Spleen (tissue), 11 donors: ENCODE results near the gene FOXP1. TPM values are rescaled to one million over a fixed set of nuclear protein-coding genes. Genes with fewer than 3 reads are reported as not detected.

ENCODE experiments used
- DNase-seq: peaks from one replicate; pipeline ENCODE4 v3.0.0-alpha.2; 2020
- H3K27ac ChIP-seq, 8 donors: fragments of 200-600 bp; sonication (generic) in 7 of 8; 1 replicate in 4 of 8; 2 replicates in 4 of 8; pipeline versions ENCODE4 v1.5.0 to v1.8.0; 2016 to 2021; ENCODE audit warnings: inconsistent platforms in 4 of 8, mild to moderate bottlenecking in 4 of 8, moderate library complexity in 1 of 8
- H3K27me3 ChIP-seq, 7 donors: fragments of 200-600 bp; sonication (generic) in 6 of 7; replicated peaks in 1 of 7; 1 replicate in 4 of 7; 2 replicates in 3 of 7; pipeline versions ENCODE4 v1.5.0 to v1.8.0; 2016 to 2021; ENCODE audit warnings: inconsistent platforms in 3 of 7, mild to moderate bottlenecking in 1 of 7
- H3K36me3 ChIP-seq, 6 donors: fragments of 200-600 bp; sonication (generic) in 5 of 6; 1 replicate in 4 of 6; 2 replicates in 2 of 6; pipeline versions ENCODE4 v1.5.0 to v1.8.0; 2016 to 2021; ENCODE audit warnings: inconsistent platforms in 2 of 6
- H3K4me1 ChIP-seq, 6 donors: fragments of 200-600 bp; sonication (generic) in 5 of 6; 1 replicate in 3 of 6; 2 replicates in 3 of 6; pipeline versions ENCODE4 v1.5.0 to v1.8.0; 2016 to 2021; ENCODE audit warnings: inconsistent platforms in 3 of 6
- H3K4me3 ChIP-seq, 8 donors: fragments of 200-600 bp; sonication (generic) in 7 of 8; 1 replicate in 4 of 8; 2 replicates in 4 of 8; pipeline versions ENCODE4 v1.5.0 to v1.8.0; 2016 to 2021; ENCODE audit warnings: inconsistent platforms in 4 of 8, mild to moderate bottlenecking in 4 of 8, moderate library complexity in 2 of 8
- H3K9me3 ChIP-seq, 8 donors: fragments of 200-600 bp; sonication (generic) in 7 of 8; 1 replicate in 4 of 8; 2 replicates in 4 of 8; pipeline versions ENCODE4 v1.5.0 to v1.8.0; 2016 to 2021; ENCODE audit warnings: inconsistent platforms in 4 of 8
- CTCF ChIP-seq, 11 experiments: fragments of 200-600 bp in 7 of 11; fragments of 450-650 bp in 4 of 11; sonication (generic) in 4 of 11; IDR thresholded peaks in 8 of 11; conservative IDR thresholded peaks in 3 of 11; 1 replicate in 7 of 11; 2 replicates in 4 of 11; pipeline versions ENCODE4 v1.4.0 to v1.8.0; 2016 to 2021; ENCODE audit warnings: antibody characterized with exemption in 11 of 11, inconsistent platforms in 4 of 11, mild to moderate bottlenecking in 1 of 11
- POLR2A ChIP-seq, 3 donors: fragments of 450-650 bp; IDR thresholded peaks; one replicate each; pipeline ENCODE4 v1.5.1; 2017; ENCODE audit warnings: antibody characterized with exemption in 3 of 3, mild to moderate bottlenecking in 1 of 3
- POLR2AphosphoS5 ChIP-seq, 3 donors: sonication (generic); formaldehyde crosslinking; IDR thresholded peaks; one replicate each; pipeline ENCODE4 v1.5.1; 2017; ENCODE audit warnings: antibody characterized with exemption in 3 of 3
- WGBS, 5 donors: extraction: QIAGEN DNeasy Blood & Tissue Kit in 3 of 5; methylation state at CpG; one replicate each; pipeline versions ENCODE4 v1.1.5 to v1.1.7; 2013 to 2018; 5-methylcytosine and 5-hydroxymethylcytosine counted together
- intact Hi-C: fragments of 100-400 bp; cut with DNase I; formaldehyde crosslinking; loops from one replicate; pipeline ENCODE4 v1.15.0; 2023; ENCODE audit warnings: low total_unique reads
- polyA plus RNA-seq, 3 donors: library from polyadenylated mRNA; stranded (reverse); fragments of 200-250 nt; gene quantifications; one replicate each; pipeline ENCODE4 v1.2.1, GENCODE V29; 2013
- total RNA-seq, 7 donors: library from RNA; depleted of rRNA in 3 of 7; stranded (reverse); fragments of >200 nt in 3 of 7; fragmentation: NEBNext Ultra II Directional in 4 of 7; extraction: Animal tissue kit (Norgen Biotek cat#: 25700) in 4 of 7; gene quantifications; one replicate each; pipeline versions ENCODE4 v1.1.0 to v1.2.1, GENCODE V29; 2016 to 2021
- donor health status: healthy with polysubstance abuse.
- donor health status: DM: no; HTN: no; CAD: no; lungs with moderate emphysema.
- donor health status: DM: no; HTN: no; CAD: no.
- donor health status: Bipolar disorder and iron deficiency.
- donor health status: healthy.
- donor health status: DM: no; HTN: no; CAD: no.
- donor health status: DM: yes; HTN: yes; CAD: no.

Gene FOXP1
- total and polyA plus RNA-seq, 10 donors: 11.1 to 202 (median 153) TPM

DNA sequence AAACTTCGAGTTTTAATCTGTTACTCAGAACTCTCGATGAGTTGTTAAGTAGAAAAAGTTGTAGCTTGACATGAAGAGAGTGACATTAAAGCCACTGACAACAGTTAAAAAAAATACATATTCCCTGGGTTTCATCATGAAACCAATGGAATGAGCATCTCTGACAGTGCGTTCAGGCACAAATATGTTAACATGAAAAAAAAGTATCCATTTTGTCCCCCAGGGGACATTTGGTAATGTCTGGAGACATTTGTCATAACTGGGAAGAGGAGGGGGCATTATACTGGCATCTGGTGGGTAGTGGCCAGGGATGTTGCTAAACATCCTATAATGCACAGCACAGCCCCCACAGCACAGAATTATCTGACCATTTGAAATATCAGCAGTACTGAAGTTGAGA, 14.8 kb upstream of the FOXP1 start:
- 89 to 94% (median 91%) methylated on average over 3 of the region's 3 CpGs for WGBS, 5 donors
- peaks cover 0 to 3% (median 0%) of the 10 kb centered on the region in 6 donors for H3K36me3 ChIP-seq
- intact Hi-C loops: no loop called here
- TF ChIP-seq POLR2AphosphoS5 (IDR thresholded peaks at IDR 0.05): no peak
- TF ChIP-seq CTCF (IDR thresholded peaks at IDR 0.05 in 8 of 11, conservative IDR thresholded peaks at IDR 0.05 in 3 of 11): no peak
- TF ChIP-seq POLR2A (IDR thresholded peaks at IDR 0.05): no peak
- H3K4me1 ChIP-seq: no peaks in the 10 kb centered on the region
- H3K27me3 ChIP-seq: no peaks in the 10 kb centered on the region
- H3K27ac ChIP-seq: no peak overlapping the region
- no peak overlapping the region for H3K4me3 ChIP-seq
- no peaks in the 10 kb centered on the region for H3K9me3 ChIP-seq
- no peak for DNase-seq

DNA sequence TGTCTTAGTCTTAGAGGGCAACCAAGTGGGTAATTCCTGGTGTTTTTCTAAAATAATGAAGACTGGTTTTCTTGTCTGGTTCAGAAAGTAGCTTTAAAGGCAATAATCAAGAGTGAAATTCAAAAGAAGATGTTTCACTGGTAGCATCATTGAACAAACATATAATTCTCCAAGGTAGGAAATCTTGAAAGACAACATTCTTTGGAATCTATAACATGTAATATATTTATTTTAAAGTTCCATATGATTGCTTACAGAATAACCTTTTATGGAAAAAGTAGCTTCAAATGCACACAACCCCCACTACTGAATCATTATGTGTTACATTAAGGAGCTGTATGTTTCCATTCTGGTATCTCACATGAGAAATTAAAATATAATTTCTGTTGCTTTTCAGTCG, 13.8 kb upstream of the FOXP1 start:
- Histone ChIP-seq H3K36me3 (peaks cover 0 to 3% (median 0%) of the 10 kb centered on the region in 6 donors), H3K4me3 (no peak overlapping the region), H3K9me3 (no peaks in the 10 kb centered on the region), H3K27ac (no peak overlapping the region), H3K4me1 (no peaks in the 10 kb centered on the region), H3K27me3 (no peaks in the 10 kb centered on the region)
- DNase-seq: no peak
- 87 to 100% (median 95%) methylated on average over 1 of the region's 1 CpG for WGBS, 5 donors
- TF ChIP-seq POLR2A (IDR thresholded peaks at IDR 0.05) (no peak), CTCF (IDR thresholded peaks at IDR 0.05 in 8 of 11, conservative IDR thresholded peaks at IDR 0.05 in 3 of 11) (no peak), POLR2AphosphoS5 (IDR thresholded peaks at IDR 0.05) (no peak)
- intact Hi-C loops: no loop called here

- H3K4me3 ChIP-seq: no peak overlapping the region
- H3K36me3 ChIP-seq: peaks cover 0 to 3% (median 0%) of the 10 kb centered on the region in 6 donors
- WGBS, 5 donors: 89 to 99% (median 95%) methylated on average over 3 of the region's 3 CpGs
- no peaks in the 10 kb centered on the region for H3K27me3 ChIP-seq
- DNase-seq: no peak
- H3K4me1 ChIP-seq: no peaks in the 10 kb centered on the region
- no peak overlapping the region for H3K27ac ChIP-seq
- no peaks in the 10 kb centered on the region for H3K9me3 ChIP-seq
- TF ChIP-seq POLR2A (IDR thresholded peaks at IDR 0.05) (no peak), CTCF (IDR thresholded peaks at IDR 0.05 in 8 of 11, conservative IDR thresholded peaks at IDR 0.05 in 3 of 11) (no peak), POLR2AphosphoS5 (IDR thresholded peaks at IDR 0.05) (no peak)
- intact Hi-C loops: no loop called here
Measured at GRCh38 chr3:71593106-71593505, 9.6 kb upstream of the FOXP1 start.

DNA sequence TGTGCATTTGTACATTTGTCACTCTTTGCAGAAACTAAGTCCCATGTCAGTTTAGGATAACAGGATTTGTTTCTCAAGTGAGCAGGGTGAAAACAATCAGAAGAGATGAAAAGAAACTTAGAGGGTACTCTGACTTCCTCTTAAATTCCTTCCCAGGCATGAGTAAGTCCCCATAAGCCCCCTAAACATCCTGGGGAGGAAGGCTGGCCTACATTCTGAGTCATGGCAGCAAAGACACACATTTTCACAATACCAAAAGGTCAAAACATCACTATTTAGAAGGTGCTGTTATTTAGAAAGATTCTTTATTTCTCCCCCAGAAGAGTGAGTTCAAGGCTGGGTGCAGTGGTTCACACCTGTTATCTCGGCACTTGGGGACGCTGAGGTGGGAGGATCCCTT, 7.6 kb upstream of the FOXP1 start:
- no peak for DNase-seq
- intact Hi-C loops: no loop called here
- no peak overlapping the region for H3K4me3 ChIP-seq
- H3K27ac ChIP-seq: no peak overlapping the region
- peaks cover 0 to 3% (median 0%) of the 10 kb centered on the region in 6 donors for H3K36me3 ChIP-seq
- no peaks in the 10 kb centered on the region for H3K27me3 ChIP-seq
- TF ChIP-seq CTCF (IDR thresholded peaks at IDR 0.05 in 8 of 11, conservative IDR thresholded peaks at IDR 0.05 in 3 of 11) (no peak), POLR2A (IDR thresholded peaks at IDR 0.05) (no peak), POLR2AphosphoS5 (IDR thresholded peaks at IDR 0.05) (no peak)
- no peaks in the 10 kb centered on the region for H3K9me3 ChIP-seq
- H3K4me1 ChIP-seq: peaks cover 3 to 8% (median 6%) of the 10 kb centered on the region in 6 donors
- WGBS, 5 donors: 91 to 98% (median 95%) methylated on average over 2 of the region's 2 CpGs
